GM03348 (cell line): ENCODE data around the gene IFT27.
"Not testable (repeated sequence)": the region's sequence is repeated elsewhere in the genome, so short reads cannot be mapped to it uniquely, and the experiment has no call there.

Experiments
- DNase-seq: peaks from one replicate; pipeline ENCODE4 v3.0.0; 2012; ENCODE audit warnings: low spot score

IFT27 gene

GRCh38 chr22:36764641-36765040 is 11.3 kb downstream of the IFT27 start:
- DNase-seq: no peak

GRCh38 chr22:36764060-36764459 is 11.9 kb downstream of the IFT27 start:
- no peak for DNase-seq

GRCh38 chr22:36763576-36763975 is 12.3 kb downstream of the IFT27 start:
- no peak for DNase-seq

GRCh38 chr22:36762687-36763260 is 13.1 kb downstream of the IFT27 start:
- peak; percentile 32 for DNase-seq

- DNase-seq: no peak
These were observed 14.2 kb downstream of the IFT27 start for GRCh38 chr22:36761553-36762240.

GRCh38 chr22:36760786-36761185 is 15.1 kb downstream of the IFT27 start:
- DNase-seq: no peak

- no peak for DNase-seq
These were observed 16.3 kb downstream of the IFT27 start for GRCh38 chr22:36759481-36760159.

GRCh38 chr22:36758792-36759271 is 17.1 kb downstream of the IFT27 start:
- no peak for DNase-seq

- DNase-seq: peak; percentile 83
These were observed 18.2 kb downstream of the IFT27 start for GRCh38 chr22:36757668-36758211.

- DNase-seq: no peak
These were observed 18.9 kb downstream of the IFT27 start for GRCh38 chr22:36756746-36757655.

- no peak for DNase-seq
These were observed 19.9 kb downstream of the IFT27 start for GRCh38 chr22:36756031-36756430.

- DNase-seq: no peak
These were observed 20.6 kb downstream of the IFT27 start for GRCh38 chr22:36755316-36755715.

- DNase-seq: not testable (repeated sequence)
These were observed 21.0 kb downstream of the IFT27 start for GRCh38 chr22:36754881-36755280.

- no peak for DNase-seq
These were observed 22.0 kb downstream of the IFT27 start for GRCh38 chr22:36753916-36754315.

GRCh38 chr22:36753120-36753802 is 22.7 kb downstream of the IFT27 start:
- DNase-seq: no peak

GRCh38 chr22:36746375-36746970 is 29.4 kb downstream of the IFT27 start:
- no peak for DNase-seq

GRCh38 chr22:36745301-36745995 is 30.5 kb downstream of the IFT27 start:
- DNase-seq: no peak

- no peak for DNase-seq
These were observed 31.1 kb downstream of the IFT27 start for GRCh38 chr22:36744791-36745190.

GRCh38 chr22:36744413-36744765 is 31.5 kb downstream of the IFT27 start:
- no peak for DNase-seq
